ENCODE measurements around the gene PPP4R3A.

DNA sequence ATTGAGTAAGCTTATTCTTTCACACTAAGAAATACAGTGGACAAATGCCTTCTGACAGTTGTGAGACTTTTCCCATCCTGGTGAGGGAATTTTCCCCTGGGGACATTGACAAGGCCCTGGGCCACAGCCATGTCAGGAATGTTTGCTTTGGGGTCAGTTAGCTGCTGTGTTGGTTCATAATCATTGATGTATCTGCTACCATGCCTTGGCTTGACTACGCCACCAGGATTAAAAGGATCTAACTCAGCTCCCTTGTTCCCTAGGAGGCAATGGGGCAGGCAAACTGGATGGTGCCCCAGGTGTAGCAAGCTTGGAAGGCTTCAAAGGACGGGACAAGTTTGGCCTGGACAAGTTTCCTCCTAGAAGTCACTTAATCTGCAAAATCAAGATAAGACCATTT lies 89.4 kb downstream of the PPP4R3A start:
- TF ChIP-seq POLR2AphosphoS5 (IDR thresholded peaks at IDR 0.05; ENCODE audit: low read depth, low read length) (no peak), POLR2A (IDR thresholded peaks at IDR 0.05; ENCODE audit: low read depth, low read length) (no peak)

All from GM12892 (cell line).